Activated CD8-positive, alpha-beta T cell treated with anti-CD3 and anti-CD28 coated beads for 36 hours (primary cell): ENCODE measurements around the gene RASSF8. TPM values are rescaled to one million over a fixed set of nuclear protein-coding genes. Genes with fewer than 3 reads are reported as not detected.
A peak's percentile ranks its signal among the peaks of the same experiment; 100 is the strongest.

Experiments used
- ATAC-seq: fragments of 200-7000 bp; cut with Tn5 transposase; one replicate; pipeline ENCODE4 v1.10.0; 2021; ENCODE audit warnings: mild to moderate bottlenecking, moderate library complexity
- CTCF ChIA-PET: fragments of 350-600 bp; sonication (Branson Sonifier 250); formaldehyde crosslinking; loops from one replicate; lab custom pipeline; 2021; ENCODE audit warnings: antibody characterized with exemption; lab: Charles Lee
- POLR2A ChIA-PET: fragments of 350-600 bp; sonication (Branson Sonifier 250); formaldehyde crosslinking; loops from one replicate; lab custom pipeline; 2021; ENCODE audit warnings: antibody characterized with exemption; lab: Charles Lee
- DNase-seq: peaks from one replicate; pipeline ENCODE4 v3.0.0-alpha.2; 2020
- H3K27ac Mint-ChIP-seq: one replicate; pipeline ENCODE4 v1.8.0; 2021; ENCODE audit warnings: mild to moderate bottlenecking, mixed read lengths
- H3K27me3 Mint-ChIP-seq: one replicate; pipeline ENCODE4 v1.8.0; 2021; ENCODE audit warnings: mixed read lengths
- H3K36me3 Mint-ChIP-seq: one replicate; pipeline ENCODE4 v1.8.0; 2021; ENCODE audit warnings: low read depth, mixed read lengths
- H3K4me1 Mint-ChIP-seq: one replicate; pipeline ENCODE4 v1.8.0; 2021; ENCODE audit warnings: low read depth, mixed read lengths
- H3K4me3 Mint-ChIP-seq: one replicate; pipeline ENCODE4 v1.8.0; 2021; ENCODE audit warnings: mild to moderate bottlenecking, moderate library complexity, mixed read lengths
- H3K9me3 Mint-ChIP-seq: one replicate; pipeline ENCODE4 v1.8.0; 2021; ENCODE audit warnings: mixed read lengths
- intact Hi-C: fragments of 100-400 bp; cut with micrococcal nuclease; formaldehyde crosslinking; loops from one replicate; pipeline ENCODE4 v1.10.0; 2022
- total RNA-seq, 2 experiments: library from RNA; stranded (reverse); gene quantifications; one replicate each; pipeline ENCODE4 v1.2.3, GENCODE V29; 2021
- TF ChIP-seq, protein P1 (sequence below): fragments of 200-600 bp; IDR thresholded peaks from one replicate; pipeline ENCODE4 v1.8.0; 2022; ENCODE audit warnings: antibody characterized with exemption, mild to moderate bottlenecking

The RASSF8 gene
- total RNA-seq, 2 experiments from 2014 or later = not detected

GRCh38 chr12:26123482-26123980 is 165.0 kb downstream of the RASSF8 start:
- TF ChIP-seq, protein P1, sequence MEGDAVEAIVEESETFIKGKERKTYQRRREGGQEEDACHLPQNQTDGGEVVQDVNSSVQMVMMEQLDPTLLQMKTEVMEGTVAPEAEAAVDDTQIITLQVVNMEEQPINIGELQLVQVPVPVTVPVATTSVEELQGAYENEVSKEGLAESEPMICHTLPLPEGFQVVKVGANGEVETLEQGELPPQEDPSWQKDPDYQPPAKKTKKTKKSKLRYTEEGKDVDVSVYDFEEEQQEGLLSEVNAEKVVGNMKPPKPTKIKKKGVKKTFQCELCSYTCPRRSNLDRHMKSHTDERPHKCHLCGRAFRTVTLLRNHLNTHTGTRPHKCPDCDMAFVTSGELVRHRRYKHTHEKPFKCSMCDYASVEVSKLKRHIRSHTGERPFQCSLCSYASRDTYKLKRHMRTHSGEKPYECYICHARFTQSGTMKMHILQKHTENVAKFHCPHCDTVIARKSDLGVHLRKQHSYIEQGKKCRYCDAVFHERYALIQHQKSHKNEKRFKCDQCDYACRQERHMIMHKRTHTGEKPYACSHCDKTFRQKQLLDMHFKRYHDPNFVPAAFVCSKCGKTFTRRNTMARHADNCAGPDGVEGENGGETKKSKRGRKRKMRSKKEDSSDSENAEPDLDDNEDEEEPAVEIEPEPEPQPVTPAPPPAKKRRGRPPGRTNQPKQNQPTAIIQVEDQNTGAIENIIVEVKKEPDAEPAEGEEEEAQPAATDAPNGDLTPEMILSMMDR = no peak
- Mint-ChIP-seq H3K36me3 (no peaks in the 10 kb centered on the region), H3K27ac (no peak overlapping the region), H3K9me3 (no peaks in the 10 kb centered on the region), H3K4me1 (peaks cover 27% of the 10 kb centered on the region), H3K27me3 (peaks cover 75% of the 10 kb centered on the region), H3K4me3 (peak overlapping the region; percentile 74)
- POLR2A ChIA-PET = no interaction called here
- intact Hi-C loops = no loop called here
- ATAC-seq = no peak
- DNase-seq = no peak
- CTCF ChIA-PET = interaction anchor here (1.3 to 1.6 kb wide), 2 partner anchors 10 to 735 kb away, joined by 3 to 4 read pairs; no protein-coding TSS in a partner anchor

- peak within 1 kb of the TSS; percentile 77 for H3K4me3 Mint-ChIP-seq
- H3K36me3 Mint-ChIP-seq = no peaks in the 10 kb centered on the region
- no peaks in the 10 kb centered on the region for H3K9me3 Mint-ChIP-seq
- intact Hi-C loops = no loop called here
- ChIA-PET POLR2A (interaction anchor here (0.6 kb wide), 1 partner anchor 456 kb away, joined by 3 read pairs; no protein-coding TSS in a partner anchor), CTCF (interaction anchor here (1.6 kb wide), 1 partner anchor 9 kb away, joined by 4 read pairs; no protein-coding TSS in a partner anchor)
- TF ChIP-seq, protein P1 = no peak
- DNase-seq = peak; percentile 33
- peaks cover 74% of the 10 kb centered on the region for H3K27me3 Mint-ChIP-seq
- peaks cover 27% of the 10 kb centered on the region for H3K4me1 Mint-ChIP-seq
- no peak within 1 kb of the TSS for H3K27ac Mint-ChIP-seq
- no peak for ATAC-seq
These were observed 166.2 kb downstream of the RASSF8 start, which contains the start of gene BHLHE41 for GRCh38 chr12:26124446-26125399. BHLHE41 (minus strand) TSS chr12:26125037; CDS start chr12:26124779, 258 bp downstream.

DNA sequence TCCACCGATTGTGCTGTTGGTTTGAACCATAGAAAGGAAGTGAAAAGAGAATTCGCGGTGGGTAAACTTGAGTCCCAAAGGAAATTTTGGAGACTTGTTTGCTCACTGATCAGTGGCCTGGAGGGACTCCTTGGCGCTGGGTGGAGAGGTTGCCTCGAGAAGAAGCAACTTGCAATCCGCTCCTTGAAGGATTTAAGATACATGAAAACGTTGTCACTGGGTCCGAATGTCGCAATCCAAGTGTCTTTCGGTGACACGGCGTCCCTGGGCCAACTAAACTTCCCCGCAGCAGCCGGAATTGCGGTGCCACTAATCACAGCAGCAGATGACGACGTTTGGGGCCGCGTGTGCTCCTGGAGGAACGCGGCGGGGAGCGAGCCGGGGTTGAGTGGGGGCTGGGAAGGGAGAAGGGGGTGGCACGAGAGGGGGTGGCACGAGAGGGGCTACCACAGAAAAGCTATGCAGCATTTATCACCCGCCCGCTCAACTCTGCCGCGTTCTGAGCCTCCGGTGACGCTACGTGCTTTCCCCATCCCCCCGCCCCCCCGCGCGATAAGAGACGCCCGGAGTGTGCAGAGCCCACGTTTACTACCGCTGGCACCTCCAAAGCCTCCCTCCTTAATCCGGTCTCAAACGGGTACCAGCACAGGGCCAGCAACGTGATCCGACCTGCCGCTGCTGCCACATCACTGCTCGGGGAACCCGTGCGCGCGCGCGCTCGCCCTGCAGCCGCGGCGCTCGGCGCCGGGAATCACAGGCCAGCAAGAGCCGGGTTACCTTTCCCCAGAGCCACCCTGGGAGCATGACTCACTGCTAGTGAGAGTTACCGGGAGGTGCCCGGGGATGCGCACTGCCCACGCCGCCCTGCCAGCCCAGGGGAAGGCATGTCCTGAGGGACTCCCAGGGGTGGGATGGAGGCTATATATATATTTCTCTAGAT is 167.2 kb downstream of the RASSF8 start:
- CTCF ChIA-PET = interaction anchor here (1.6 kb wide), 1 partner anchor 8 kb away, joined by 4 read pairs; no protein-coding TSS in a partner anchor
- H3K27me3 Mint-ChIP-seq = peaks cover 72% of the 10 kb centered on the region
- H3K36me3 Mint-ChIP-seq = no peaks in the 10 kb centered on the region
- no peaks in the 10 kb centered on the region for H3K9me3 Mint-ChIP-seq
- ATAC-seq = peak; percentile 48
- intact Hi-C loops = no loop called here
- no peak overlapping the region for H3K27ac Mint-ChIP-seq
- H3K4me3 Mint-ChIP-seq = peak overlapping the region; percentile 77
- H3K4me1 Mint-ChIP-seq = peaks cover 27% of the 10 kb centered on the region
- TF ChIP-seq, protein P1 = no peak
- DNase-seq = peak; percentile 46
- POLR2A ChIA-PET = no interaction called here

DNA sequence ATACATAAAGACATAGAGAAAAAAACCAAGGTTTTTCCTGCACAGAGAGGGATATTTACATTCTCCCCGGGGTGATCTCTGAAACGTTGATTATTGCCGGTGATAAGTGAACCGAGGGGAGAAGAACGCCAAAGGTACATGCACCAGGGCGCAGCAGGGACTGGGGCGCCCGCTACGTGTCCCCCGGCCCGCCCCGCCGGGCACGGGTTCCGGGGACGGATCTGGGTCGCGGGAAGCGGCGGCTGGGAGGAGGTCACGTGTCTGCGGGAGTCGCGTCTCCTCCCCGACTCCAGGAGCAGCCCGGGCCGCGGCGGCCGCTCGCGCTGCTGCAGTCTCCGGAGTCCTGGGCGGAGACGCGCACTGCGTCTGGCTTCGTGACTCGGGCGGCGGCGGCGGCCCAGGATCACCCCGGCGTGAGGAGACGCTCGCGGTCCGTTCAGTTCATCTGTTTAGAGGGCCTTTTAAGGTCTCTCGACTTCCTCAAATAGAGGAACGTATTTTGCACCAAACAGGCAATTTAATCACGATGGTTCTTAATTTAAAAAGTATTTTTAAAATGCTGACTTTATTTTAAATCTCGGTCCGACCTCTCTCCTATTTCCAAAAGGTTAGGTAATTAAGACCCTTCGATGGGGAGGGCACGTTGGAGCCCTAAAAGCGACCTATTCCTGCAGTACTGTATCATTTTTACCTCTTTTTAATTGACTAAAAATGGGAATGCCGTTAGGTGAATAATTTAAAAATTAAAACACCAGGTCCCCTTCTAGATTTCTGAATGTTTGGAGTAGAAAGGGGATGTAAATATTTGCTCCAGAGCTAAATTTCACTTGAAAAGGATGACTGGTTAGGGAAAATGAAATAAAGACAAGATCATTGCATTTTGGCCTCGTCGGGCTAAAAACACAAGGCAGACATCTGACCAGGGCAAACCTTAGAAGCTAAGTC is 168.1 kb downstream of the RASSF8 start:
- Mint-ChIP-seq H3K27me3 (peaks cover 69% of the 10 kb centered on the region), H3K4me3 (peak overlapping the region; percentile 77), H3K9me3 (no peaks in the 10 kb centered on the region), H3K36me3 (no peaks in the 10 kb centered on the region), H3K4me1 (peaks cover 24% of the 10 kb centered on the region), H3K27ac (no peak overlapping the region)
- DNase-seq (peak; percentile 47), ATAC-seq (peak; percentile 35)
- ChIA-PET POLR2A (interaction anchor here (0.6 kb wide), 1 partner anchor 512 kb away, joined by 3 read pairs; no protein-coding TSS in a partner anchor), CTCF (no interaction called here)
- TF ChIP-seq, protein P1 = no peak
- intact Hi-C loops = no loop called here
